ENCODE results near the gene B9D2.

DNA sequence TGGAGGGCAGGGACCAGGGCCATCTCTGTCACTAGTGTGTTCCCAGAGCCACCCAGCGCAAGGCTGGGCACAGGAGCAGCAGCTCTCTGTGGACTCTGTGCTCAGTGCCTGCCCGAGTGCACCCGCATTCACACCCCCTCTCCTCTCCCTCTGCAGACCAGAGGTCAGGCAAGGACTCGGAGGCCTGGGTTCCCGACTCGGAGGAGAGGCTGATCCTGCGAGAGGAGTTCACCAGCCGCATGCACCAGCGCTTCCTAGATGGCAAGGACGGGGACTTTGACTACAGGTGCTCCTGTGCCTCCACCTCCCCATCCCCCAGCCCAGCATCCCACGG, 43.8 kb downstream of the B9D2 start:
- TF ChIP-seq, protein P1, sequence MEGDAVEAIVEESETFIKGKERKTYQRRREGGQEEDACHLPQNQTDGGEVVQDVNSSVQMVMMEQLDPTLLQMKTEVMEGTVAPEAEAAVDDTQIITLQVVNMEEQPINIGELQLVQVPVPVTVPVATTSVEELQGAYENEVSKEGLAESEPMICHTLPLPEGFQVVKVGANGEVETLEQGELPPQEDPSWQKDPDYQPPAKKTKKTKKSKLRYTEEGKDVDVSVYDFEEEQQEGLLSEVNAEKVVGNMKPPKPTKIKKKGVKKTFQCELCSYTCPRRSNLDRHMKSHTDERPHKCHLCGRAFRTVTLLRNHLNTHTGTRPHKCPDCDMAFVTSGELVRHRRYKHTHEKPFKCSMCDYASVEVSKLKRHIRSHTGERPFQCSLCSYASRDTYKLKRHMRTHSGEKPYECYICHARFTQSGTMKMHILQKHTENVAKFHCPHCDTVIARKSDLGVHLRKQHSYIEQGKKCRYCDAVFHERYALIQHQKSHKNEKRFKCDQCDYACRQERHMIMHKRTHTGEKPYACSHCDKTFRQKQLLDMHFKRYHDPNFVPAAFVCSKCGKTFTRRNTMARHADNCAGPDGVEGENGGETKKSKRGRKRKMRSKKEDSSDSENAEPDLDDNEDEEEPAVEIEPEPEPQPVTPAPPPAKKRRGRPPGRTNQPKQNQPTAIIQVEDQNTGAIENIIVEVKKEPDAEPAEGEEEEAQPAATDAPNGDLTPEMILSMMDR (conservative IDR thresholded peaks at IDR 0.05; ENCODE audit: low read depth in 2 of 2), result no peak
- TF ChIP-seq, protein P2, sequence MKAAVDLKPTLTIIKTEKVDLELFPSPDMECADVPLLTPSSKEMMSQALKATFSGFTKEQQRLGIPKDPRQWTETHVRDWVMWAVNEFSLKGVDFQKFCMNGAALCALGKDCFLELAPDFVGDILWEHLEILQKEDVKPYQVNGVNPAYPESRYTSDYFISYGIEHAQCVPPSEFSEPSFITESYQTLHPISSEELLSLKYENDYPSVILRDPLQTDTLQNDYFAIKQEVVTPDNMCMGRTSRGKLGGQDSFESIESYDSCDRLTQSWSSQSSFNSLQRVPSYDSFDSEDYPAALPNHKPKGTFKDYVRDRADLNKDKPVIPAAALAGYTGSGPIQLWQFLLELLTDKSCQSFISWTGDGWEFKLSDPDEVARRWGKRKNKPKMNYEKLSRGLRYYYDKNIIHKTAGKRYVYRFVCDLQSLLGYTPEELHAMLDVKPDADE (IDR thresholded peaks at IDR 0.05), result no peak
- no peak for TF ChIP-seq EZH2 (IDR thresholded peaks at IDR 0.05; ENCODE audit: low read depth, unreplicated experiment)
- no peak for TF ChIP-seq EZH2phosphoT487 (IDR thresholded peaks at IDR 0.05; ENCODE audit: unreplicated experiment)
- TF ChIP-seq JUNB (IDR thresholded peaks at IDR 0.05; ENCODE audit: unreplicated experiment), result no peak
- TF ChIP-seq POLR2AphosphoS5 (IDR thresholded peaks at IDR 0.05; ENCODE audit: low read depth), result no peak
- TF ChIP-seq, protein P3, sequence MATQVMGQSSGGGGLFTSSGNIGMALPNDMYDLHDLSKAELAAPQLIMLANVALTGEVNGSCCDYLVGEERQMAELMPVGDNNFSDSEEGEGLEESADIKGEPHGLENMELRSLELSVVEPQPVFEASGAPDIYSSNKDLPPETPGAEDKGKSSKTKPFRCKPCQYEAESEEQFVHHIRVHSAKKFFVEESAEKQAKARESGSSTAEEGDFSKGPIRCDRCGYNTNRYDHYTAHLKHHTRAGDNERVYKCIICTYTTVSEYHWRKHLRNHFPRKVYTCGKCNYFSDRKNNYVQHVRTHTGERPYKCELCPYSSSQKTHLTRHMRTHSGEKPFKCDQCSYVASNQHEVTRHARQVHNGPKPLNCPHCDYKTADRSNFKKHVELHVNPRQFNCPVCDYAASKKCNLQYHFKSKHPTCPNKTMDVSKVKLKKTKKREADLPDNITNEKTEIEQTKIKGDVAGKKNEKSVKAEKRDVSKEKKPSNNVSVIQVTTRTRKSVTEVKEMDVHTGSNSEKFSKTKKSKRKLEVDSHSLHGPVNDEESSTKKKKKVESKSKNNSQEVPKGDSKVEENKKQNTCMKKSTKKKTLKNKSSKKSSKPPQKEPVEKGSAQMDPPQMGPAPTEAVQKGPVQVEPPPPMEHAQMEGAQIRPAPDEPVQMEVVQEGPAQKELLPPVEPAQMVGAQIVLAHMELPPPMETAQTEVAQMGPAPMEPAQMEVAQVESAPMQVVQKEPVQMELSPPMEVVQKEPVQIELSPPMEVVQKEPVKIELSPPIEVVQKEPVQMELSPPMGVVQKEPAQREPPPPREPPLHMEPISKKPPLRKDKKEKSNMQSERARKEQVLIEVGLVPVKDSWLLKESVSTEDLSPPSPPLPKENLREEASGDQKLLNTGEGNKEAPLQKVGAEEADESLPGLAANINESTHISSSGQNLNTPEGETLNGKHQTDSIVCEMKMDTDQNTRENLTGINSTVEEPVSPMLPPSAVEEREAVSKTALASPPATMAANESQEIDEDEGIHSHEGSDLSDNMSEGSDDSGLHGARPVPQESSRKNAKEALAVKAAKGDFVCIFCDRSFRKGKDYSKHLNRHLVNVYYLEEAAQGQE (IDR thresholded peaks at IDR 0.05; ENCODE audit: unreplicated experiment), result no peak
- TF ChIP-seq, protein P4, sequence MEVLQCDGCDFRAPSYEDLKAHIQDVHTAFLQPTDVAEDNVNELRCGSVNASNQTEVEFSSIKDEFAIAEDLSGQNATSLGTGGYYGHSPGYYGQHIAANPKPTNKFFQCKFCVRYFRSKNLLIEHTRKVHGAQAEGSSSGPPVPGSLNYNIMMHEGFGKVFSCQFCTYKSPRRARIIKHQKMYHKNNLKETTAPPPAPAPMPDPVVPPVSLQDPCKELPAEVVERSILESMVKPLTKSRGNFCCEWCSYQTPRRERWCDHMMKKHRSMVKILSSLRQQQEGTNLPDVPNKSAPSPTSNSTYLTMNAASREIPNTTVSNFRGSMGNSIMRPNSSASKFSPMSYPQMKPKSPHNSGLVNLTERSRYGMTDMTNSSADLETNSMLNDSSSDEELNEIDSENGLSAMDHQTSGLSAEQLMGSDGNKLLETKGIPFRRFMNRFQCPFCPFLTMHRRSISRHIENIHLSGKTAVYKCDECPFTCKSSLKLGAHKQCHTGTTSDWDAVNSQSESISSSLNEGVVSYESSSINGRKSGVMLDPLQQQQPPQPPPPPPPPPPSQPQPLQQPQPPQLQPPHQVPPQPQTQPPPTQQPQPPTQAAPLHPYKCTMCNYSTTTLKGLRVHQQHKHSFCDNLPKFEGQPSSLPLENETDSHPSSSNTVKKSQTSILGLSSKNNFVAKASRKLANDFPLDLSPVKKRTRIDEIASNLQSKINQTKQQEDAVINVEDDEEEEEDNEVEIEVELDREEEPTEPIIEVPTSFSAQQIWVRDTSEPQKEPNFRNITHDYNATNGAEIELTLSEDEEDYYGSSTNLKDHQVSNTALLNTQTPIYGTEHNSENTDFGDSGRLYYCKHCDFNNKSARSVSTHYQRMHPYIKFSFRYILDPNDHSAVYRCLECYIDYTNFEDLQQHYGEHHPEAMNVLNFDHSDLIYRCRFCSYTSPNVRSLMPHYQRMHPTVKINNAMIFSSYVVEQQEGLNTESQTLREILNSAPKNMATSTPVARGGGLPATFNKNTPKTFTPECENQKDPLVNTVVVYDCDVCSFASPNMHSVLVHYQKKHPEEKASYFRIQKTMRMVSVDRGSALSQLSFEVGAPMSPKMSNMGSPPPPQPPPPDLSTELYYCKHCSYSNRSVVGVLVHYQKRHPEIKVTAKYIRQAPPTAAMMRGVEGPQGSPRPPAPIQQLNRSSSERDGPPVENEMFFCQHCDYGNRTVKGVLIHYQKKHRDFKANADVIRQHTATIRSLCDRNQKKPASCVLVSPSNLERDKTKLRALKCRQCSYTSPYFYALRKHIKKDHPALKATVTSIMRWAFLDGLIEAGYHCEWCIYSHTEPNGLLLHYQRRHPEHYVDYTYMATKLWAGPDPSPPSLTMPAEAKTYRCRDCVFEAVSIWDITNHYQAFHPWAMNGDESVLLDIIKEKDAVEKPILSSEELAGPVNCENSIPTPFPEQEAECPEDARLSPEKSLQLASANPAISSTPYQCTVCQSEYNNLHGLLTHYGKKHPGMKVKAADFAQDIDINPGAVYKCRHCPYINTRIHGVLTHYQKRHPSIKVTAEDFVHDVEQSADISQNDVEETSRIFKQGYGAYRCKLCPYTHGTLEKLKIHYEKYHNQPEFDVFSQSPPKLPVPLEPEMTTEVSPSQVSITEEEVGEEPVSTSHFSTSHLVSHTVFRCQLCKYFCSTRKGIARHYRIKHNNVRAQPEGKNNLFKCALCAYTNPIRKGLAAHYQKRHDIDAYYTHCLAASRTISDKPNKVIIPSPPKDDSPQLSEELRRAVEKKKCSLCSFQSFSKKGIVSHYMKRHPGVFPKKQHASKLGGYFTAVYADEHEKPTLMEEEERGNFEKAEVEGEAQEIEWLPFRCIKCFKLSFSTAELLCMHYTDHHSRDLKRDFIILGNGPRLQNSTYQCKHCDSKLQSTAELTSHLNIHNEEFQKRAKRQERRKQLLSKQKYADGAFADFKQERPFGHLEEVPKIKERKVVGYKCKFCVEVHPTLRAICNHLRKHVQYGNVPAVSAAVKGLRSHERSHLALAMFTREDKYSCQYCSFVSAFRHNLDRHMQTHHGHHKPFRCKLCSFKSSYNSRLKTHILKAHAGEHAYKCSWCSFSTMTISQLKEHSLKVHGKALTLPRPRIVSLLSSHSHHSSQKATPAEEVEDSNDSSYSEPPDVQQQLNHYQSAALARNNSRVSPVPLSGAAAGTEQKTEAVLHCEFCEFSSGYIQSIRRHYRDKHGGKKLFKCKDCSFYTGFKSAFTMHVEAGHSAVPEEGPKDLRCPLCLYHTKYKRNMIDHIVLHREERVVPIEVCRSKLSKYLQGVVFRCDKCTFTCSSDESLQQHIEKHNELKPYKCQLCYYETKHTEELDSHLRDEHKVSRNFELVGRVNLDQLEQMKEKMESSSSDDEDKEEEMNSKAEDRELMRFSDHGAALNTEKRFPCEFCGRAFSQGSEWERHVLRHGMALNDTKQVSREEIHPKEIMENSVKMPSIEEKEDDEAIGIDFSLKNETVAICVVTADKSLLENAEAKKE (CRISPR knock-in tag; IDR thresholded peaks at IDR 0.05), result no peak
- no peak for TF ChIP-seq NANOG (IDR thresholded peaks at IDR 0.05; ENCODE audit: borderline replicate concordance)
- no peak for TF ChIP-seq CREB1 (CRISPR knock-in tag; IDR thresholded peaks at IDR 0.05; ENCODE audit: low read depth)
- no peak for TF ChIP-seq ZNF114 (CRISPR knock-in tag; IDR thresholded peaks at IDR 0.05)
- TF ChIP-seq STAT1 (IDR thresholded peaks at IDR 0.05; ENCODE audit: unreplicated experiment), result no peak
- no peak for TF ChIP-seq ZNF331 (CRISPR knock-in tag; IDR thresholded peaks at IDR 0.05; ENCODE audit: low read depth)
